SKM-1 (cell line): ENCODE results near the gene CCDC61.

Experiments
- DNase-seq: peaks from one replicate; lab custom pipeline; 2025; ENCODE audit not compliant: unreplicated experiment; lab: John Stamatoyannopoulos, UW

CCDC61 gene

DNA sequence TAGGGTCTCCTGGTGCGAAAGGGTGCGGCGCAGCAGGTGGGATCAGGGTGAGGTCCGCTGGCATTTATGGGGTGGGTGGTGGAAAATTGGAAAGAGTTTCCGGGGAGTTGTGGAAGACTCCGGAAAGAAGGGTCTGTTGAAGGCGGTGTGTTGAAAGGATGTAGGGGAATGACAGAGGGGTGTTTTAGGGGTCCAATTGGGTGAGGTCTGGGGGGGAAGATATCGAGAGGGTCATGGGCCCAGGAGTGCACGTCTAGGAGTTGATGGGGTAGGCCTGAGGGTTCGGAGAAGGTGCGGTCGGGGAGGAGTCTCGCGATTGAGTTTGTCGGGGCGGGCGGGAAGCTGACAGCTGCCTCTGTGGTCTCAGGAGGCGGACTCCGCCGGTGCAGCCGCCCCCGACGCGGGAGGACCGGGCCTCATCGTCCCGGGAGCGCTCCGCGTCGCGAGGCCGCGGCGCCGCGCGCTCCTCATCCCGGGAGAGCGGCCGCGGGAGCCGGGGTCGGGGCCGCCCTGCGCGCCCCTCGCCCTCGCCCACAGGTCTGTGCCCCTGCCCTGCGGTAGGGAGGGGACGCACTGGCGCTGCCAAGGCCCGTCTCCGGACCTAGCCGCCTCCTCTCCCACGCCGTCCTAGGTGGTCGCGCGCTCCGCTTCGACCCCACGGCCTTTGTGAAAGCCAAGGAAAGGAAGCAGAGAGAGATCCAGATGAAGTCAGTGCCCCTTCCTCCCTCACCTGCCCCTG is 20.6 kb downstream of the CCDC61 start:
- DNase-seq, result no peak

DNA sequence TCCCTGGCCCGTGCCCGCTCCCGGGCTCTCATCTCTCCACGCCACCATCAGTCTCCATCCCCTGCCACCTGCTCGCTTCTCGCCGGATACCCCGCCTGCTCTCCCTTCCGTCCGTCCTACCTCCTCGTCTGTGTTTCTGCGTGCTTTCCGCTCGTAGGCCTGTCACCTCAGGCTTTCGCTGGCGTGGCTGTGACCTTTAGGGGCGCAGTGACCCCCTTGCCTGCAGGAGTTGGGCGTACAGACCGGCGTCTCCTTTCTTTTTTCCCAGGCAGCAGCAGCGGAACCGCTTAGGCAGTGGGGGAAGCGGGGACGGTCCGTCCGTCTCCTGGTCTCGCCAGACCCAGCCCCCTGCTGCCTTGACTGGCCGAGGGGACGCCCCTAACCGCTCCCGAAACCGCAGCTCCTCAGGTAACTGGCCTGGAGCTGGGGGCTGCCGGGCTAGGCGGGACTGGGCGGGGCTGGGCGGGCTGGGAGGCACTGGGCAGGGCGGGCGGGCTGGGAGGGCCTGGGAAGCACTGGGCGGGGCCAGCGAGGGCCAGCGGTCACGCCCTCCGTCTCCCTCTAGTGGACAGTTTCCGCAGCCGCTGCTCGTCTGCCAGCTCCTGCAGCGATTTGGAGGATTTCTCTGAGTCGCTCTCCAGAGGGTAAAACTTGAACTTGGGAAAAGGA is 21.3 kb downstream of the CCDC61 start:
- DNase-seq, result no peak

DNA sequence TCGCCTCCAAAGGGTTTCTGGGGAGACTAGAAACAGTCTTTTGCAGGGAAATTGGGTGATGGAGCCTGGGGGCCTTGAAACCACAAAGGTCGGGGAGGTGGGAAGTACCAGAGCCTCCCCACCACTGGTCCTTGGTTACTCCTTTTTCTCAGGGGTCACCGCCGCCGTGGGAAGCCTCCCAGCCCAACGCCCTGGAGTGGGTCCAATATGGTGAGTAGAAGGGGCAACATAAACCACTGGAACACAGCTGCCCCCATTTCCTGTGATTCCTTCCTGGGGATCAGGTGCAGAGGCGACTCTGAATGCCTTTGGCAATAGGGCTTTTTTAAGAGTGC is 21.8 kb downstream of the CCDC61 start:
- DNase-seq, result no peak

DNA sequence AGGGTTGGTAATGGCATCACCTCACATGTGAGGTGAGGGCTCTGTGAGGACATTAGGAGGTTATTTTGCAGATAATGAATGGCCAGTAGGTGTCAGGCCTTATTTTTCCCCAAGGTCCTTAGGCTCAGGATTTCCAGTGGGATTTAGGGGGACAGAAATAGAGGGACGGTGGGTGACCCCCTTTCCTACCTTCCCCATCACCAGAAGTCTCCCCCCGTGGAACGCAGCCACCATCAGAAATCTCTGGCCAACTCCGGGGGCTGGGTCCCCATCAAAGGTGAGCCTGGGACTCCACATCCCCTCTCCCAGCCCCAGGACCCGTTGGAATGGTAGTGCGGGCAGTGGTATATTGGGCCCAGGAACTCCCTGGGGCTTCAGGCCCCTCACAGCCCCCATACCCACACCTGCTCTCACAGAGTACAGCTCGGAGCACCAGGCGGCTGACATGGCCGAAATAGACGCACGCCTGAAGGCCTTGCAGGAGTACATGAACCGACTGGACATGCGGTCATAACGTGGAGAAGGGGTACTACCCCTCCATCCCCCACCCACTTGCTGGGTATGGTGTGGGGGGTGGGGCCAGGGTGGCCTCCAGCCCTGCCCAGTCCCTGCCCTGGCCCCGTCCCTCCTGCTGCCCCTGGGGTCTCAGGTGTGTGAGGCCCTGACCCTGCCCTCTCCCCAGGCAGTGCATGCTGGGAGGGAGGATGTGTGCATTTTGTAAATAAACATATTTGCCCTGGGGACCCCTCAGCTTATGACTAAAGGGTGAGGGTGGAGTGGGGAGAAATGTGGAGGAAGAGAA is 22.8 kb downstream of the CCDC61 start:
- no peak for DNase-seq

DNA sequence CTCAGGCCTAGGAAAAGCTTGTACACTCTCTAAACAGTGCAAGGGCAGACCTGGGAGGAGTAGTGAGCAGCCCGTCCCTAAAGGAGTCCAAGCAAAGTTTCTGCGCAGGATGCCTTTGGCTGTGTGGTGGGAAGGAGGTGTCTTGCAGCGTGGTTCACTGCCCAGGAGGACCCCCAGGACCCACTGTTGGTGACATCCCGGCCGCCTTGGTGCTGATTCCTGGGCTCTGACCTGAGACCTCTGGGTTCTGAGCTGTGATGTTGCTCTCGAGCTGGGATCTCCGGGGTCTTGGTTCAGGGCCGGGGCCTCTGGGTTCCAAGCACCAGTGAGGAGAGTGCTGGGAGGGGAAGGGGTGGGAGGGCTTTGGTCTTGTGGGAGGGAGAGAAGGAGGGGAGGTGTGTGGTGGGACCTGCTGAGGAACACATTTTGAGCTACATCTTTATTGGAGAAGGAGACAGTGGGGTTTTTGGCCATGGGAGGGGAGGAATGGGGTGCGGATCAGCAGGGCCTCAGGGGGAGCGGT is 23.5 kb downstream of the CCDC61 start:
- no peak for DNase-seq

DNA sequence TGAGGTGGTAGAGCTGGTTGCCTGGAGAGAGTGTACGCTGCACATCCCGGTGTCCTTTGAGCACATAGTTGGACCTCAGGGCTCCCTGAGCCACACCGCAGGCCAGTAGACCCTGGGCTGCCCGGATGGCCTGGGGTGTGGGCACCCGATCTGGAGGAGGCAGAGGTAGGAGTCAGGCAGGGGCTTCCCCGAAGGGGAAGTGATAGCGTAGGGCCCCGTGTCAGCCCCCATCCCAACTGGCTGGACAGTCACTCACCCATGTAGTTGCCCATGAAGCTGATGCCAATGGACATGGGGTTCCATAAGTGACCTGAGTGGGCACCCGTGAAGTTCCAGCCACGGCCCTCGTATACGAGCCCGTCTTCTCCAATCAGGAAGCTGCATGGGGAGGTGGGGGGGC is 24.0 kb downstream of the CCDC61 start:
- no peak for DNase-seq

DNA sequence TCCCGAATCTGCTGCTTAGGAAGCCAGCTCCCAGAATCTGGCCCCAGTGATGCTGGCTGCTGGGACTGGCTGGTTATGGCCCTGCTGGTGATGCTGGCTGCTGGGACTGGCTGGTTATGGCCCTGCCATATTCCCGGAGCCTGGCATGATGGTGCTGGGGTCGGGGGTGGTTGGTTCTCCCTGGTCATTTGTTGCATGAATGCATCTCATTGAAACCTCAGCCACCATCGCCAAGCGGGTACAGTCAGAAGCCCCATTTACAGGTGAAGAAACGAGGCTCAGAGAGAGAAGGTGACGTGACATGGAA is 25.5 kb downstream of the CCDC61 start:
- no peak for DNase-seq

DNA sequence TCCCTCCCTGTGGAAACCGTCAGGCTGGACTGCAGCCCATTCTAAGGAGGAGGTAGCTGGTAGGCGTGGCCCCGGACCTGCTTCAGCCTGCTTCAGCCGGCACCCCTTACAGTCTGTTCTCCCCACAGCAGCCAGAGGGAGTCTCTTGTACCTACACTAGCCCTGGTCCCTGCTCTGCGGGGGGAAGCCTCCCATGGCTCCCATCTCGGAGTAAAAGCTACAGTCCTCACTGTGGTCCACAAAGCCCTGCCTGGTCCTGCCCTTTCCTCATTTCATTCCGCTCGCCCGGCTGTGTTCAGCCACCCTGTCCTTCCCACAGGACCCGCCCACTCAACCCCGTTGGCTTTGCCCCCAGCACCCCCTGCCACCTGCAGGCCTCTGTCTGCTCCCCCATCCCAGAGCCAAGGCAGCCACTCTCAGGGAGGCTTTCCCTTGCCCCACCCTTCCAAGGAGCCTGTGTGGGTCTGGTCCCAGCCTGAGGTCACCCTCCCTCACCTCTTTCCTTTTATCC is 26.3 kb downstream of the CCDC61 start:
- no peak for DNase-seq

DNA sequence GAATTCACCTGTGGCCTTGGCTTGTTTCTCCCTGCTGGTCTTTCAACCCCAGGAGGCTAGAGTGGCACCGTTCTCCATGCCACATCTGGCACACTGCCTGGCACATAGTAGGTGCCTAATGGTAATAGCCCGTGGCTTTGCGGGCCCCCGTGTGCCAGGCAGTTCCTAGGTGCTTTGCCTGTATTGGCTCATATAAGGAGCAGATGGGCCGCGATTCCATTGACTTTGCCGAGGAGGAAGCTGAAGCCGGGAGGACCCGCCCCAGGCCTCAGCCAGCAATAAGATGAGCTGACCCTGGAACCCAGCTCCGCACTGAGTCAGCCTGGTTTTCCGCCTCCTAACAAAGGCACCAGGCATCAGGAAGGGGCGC is 26.8 kb downstream of the CCDC61 start:
- DNase-seq, result no peak

DNA sequence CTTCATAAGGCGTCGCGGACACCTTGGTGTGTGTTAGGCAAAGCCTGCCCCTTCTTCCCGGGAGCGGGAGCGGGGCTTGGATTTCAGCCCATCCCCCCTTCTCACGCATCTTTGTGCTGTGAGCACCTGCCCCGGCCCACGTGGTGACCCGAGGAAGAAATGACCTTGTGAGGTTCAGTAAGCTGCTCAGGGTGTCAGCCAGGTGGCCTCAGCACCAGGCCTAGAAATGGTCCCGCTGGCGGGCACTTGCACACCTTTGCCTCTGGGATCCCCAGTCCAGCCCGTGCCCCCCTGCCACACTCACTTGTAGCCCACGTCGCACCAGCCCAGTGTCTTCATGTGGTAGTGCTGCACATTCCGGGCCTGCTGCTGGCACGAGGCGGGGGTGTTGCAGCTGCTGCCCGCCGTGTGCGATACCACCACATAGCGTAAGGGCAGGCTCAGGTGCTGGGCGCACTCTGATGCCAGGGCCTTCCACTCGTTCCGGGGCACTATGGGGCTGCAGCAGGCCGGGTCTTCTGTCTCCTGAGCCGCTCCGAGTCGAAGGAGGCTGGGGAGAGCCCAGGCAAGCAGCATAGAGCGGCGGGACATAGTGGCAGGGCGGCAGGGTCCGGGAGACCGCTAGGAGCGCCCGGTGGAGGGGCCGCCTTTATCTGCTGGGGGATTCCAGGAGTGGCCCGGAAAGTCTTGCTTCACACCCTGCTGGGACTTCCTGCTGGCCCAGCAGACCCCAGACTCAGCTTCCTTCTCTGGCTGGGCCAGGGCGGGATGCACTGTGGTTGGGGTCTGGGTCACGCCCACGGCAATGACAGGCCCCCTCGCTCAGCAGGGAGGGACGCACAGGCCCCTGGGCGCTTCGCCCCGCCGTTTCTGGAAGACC is 27.4 kb downstream of the CCDC61 start, which contains the start of gene PGLYRP1:
Gene PGLYRP1, minus strand, starts transcription at position 623 of the 880 bp plus-strand sequence. Its CDS starts 32 bp downstream, at position 591.
- no peak for DNase-seq

DNA sequence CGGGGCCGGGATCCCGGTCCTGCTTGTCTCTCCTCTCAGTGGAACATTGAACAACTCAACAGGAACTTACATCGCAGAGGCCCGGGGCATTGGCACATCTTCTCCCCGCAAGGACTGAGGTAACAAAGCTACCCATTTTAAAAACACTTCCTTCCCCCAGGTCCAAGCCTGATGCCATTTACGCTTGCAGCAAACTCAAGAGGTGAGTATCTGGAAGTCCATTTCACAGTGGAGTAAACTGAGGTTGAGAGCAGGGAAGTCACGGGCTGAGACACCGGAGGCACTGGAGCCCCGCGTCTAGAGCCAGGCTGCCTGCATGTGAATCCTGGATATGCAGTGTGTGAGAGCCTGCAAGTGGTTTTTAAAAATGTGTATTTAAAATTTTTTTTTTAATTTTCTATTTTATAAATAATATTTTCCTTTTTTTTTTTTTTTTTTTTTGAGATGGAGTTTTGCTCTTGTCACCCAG is 28.1 kb downstream of the CCDC61 start:
- no peak for DNase-seq

DNA sequence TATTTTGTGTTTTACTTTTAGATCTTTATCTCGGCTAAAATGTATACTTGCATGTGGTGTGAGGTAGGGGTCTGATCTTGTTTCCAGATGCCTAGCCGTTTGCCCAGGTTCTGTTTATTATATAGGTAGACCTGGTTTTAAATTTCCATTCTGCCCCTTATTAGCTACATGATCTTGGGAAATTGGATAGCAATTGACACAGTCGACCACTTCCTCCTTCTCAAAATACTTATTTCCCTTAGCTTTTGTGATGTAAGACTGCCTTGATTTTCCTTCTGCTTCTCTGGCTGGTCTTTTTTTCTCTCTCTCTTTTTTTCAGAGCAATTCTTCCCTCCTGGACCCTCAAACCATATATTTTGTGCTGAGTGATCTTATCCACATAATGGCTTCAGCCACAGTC is 30.6 kb downstream of the CCDC61 start:
- no peak for DNase-seq

DNA sequence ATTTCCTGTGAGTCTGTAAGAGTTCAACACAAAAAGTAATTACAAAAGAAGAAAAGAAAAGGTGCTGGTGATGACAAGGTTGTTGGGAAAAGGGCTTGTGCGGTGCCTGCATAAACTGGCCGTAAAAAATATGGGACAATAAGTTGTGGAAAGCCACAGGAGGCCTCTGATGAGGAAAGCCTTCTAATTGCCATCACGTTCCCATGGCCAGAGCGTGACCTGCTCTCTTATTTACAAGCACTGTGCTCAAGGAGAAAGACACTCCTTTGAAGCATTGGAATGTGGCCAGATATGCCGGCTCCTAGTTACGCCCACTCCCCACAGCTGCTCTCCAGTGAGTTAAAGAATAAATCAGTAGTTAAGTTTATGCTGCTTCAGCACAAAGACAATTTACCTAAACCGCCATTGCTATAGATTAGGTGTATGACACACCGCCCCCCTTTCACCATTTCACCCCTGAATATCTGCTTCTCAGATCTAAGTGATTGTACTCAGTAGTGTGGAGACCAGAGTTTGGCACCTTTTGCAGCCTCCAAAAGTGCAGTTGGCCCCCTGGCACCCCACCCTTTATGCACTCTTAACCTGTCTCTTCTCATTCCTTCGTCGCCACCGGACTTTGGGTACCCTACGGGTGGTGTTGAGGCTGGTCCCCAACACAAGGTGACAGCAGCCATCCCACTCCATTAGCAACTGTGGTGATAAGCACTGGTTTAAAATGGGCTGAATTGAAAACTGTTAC is 35.7 kb downstream of the CCDC61 start:
- no peak for DNase-seq

DNA sequence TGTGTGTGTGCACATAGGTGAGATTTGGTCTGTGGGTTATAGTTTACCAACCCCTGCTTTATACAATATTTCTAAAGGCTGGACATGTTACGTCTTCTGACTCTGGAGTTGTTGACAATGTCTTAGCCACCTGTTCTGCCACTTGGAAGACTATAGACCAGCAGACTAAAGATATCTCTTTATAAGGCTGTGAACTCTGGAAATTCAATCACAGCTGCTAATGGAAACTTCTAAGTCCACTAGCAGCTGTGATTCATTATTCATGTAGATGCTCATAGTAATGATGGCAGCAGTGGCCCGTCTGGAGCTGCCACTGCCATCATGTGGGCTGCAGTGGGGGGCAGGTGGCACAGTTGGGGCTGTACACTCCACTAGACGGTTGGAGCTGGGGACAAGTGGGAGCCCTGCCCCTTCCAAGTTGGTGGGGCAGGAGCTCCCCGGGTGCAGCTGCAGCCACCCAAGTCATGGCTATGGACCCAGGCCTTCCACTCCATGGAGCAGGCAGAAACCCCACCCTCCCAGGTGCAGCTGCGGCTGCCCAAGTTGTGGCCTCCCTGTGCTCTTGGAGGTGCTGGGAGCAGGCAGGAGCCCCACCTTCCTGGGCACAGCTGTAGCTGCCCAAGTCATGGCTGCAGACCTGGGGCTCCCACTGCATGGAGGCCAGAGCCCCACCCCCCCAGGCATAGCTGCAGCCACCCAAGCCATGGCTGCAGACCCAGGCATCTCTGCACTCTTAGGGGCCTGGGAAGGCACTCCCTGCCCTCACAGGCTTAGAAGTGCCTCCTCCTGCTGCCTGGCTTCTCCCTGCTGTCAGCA is 36.7 kb downstream of the CCDC61 start:
- DNase-seq, result no peak

DNA sequence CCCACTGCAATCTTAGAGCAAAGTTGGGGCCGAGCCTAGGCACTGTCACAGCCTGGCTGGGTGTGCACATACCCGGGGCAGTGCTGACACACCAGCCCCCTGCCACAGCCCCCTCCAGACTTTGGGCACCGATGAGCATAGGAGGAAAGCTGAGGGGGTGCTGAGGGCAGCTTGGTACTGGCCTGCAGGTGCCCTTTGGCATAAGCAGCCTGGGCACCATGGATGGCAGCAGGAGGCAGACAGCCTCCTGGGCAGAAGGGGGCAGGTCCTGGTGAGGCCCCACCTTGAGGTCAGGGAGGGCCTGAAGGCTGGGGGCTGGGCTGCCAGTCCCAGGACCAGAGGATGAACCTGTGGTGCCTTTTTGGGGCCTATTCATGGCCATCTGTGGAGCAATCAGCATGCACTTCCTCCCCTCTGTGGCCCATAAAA is 37.3 kb downstream of the CCDC61 start:
- DNase-seq, result no peak

DNA sequence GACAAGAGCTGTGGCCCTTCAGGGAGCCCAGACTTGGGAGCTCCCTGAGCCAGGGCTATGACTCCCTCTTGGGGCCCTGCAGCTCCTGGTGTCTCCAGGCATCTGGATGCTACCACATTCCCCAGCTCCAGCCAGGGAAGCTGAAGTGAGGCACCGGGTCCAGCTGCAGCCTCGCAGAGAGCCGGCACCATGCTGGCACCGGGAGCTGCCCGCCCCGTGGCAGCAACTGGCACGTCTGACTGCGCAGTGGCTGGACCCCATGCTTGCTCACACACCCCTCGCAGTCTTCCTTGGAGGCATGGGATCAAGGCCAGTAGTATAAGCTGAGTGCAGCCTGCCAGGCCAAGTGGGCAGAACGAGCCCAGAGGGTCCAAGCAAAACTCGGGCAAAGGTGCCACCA is 38.1 kb downstream of the CCDC61 start:
- DNase-seq, result no peak

DNA sequence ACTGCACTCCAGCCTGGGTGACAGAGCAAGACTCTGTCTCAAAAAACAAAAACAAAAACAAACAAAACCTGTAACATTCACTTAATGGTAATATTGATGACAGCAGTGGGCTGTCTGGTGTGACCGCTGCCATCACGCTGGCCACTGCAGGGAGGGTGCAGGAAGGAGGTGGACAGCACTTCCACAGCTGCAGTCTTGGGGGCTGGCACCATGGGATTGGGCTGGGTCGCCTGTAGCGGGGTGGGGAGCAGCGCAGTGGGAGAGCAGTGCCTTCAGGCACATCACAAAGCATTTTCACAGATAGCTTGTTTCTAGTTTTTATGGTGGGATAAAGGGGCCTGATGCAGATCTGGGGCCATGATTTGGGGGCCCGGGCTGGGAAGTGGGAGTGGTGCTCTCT is 40.3 kb downstream of the CCDC61 start:
- no peak for DNase-seq

DNA sequence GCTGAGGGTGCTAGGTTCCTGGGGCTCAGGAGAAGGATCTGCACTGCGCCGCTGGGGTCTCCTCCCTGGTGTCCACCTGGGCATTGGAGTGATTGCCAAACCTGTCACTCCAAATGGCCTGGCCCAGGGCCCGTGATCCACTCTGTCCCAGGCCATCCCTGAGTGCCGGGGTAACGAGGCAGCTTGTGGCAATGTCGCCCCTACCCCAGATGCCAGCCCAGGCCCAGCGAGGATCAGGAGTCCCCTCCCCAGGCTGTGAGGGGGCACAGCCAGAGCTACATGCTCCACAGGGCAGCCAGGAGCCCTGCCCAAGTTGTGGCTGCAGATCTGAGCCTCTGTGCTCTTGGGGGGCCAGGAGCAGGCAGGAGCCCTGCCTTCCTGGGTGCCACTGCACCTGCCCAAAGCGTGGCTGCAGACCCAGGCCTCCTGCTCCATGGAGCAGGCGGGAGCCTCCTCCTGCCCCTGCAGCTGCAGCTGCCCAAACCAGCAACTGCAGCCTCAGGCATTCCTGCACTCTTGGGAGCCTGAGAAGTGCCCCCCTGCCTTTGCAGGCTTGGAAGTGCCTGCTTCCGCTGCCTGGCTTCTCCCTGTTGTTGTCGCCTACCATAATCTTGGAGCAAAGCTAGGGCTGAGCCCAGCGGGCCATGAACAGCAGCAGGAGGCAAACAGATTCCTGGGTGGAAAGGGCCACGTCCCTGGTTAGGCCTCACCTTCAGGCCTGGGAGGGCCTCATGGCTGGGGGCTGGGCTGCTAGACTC is 40.9 kb downstream of the CCDC61 start:
- DNase-seq, result no peak
